Panc1 (cell line): ENCODE data around the gene TRPM6. TPM values are rescaled to one million over a fixed set of nuclear protein-coding genes. Genes with fewer than 3 reads are reported as not detected.

Experiments
- ATAC-seq: fragments of 200-7000 bp; cut with Tn5 transposase; 2 replicates; pipeline ENCODE4 v1.9.1; 2020; ENCODE audit warnings: mild to moderate bottlenecking, moderate library complexity
- BruUV-seq: library from RNA; stranded (reverse); fragments of 400-500 nt; replicated peaks from 2 replicates; lab custom pipeline; 2021; lab: Mats Ljungman, UMichigan
- CTCF ChIA-PET: fragments of 300-600 bp; sonication (Branson Sonifier 250); formaldehyde crosslinking; loops from one replicate; lab custom pipeline; 2022; ENCODE audit warnings: antibody characterized with exemption; lab: Charles Lee
- POLR2A ChIA-PET: fragments of 300-600 bp; sonication (Branson Sonifier 250); formaldehyde crosslinking; loops from one replicate; lab custom pipeline; 2022; ENCODE audit warnings: antibody characterized with exemption; lab: Charles Lee
- DNase-seq: peaks from one replicate; pipeline ENCODE4 v3.0.0-alpha.2; 2010; ENCODE audit warnings: low read depth, low spot score
- H3K27ac ChIP-seq: 2 replicates; pipeline ENCODE4 v1.5.1; 2011; ENCODE audit warnings: mild to moderate bottlenecking, low read length, inconsistent platforms
- H3K27me3 ChIP-seq: fragments of 200-500 bp; sonication (Bioruptor generic); 2 replicates; pipeline ENCODE4 v1.6.0; 2014; ENCODE audit warnings: low read length, inconsistent platforms; ENCODE audit not compliant: control insufficient read depth, insufficient read depth
- H3K36me3 ChIP-seq: fragments of 200-500 bp; sonication (Bioruptor generic); 2 replicates; pipeline ENCODE4 v1.5.1; 2014; ENCODE audit warnings: inconsistent platforms, mild to moderate bottlenecking, low read length, moderate library complexity; ENCODE audit not compliant: control insufficient read depth, insufficient read depth
- H3K4me1 ChIP-seq: 2 replicates; pipeline ENCODE4 v1.5.1; 2011; ENCODE audit warnings: inconsistent platforms, mild to moderate bottlenecking, low read length, moderate library complexity; ENCODE audit not compliant: control insufficient read depth, insufficient read depth
- H3K4me3 ChIP-seq, 2 experiments: 2 replicates each; pipeline ENCODE4 v1.5.1; 2011 to 2012; ENCODE audit warnings: low read depth in 2 of 2, low read length in 2 of 2, mild to moderate bottlenecking in 2 of 2, inconsistent platforms in 1 of 2, moderate library complexity in 1 of 2
- H3K9me3 ChIP-seq: fragments of 200-500 bp; sonication (Bioruptor generic); 2 replicates; pipeline ENCODE4 v1.5.1; 2014; ENCODE audit warnings: low read depth, mild to moderate bottlenecking, inconsistent platforms, low read length, moderate library complexity; ENCODE audit not compliant: control insufficient read depth, insufficient read depth
- CTCF ChIP-seq: fragments of 450-650 bp; IDR thresholded peaks from 2 replicates; pipeline ENCODE4 v1.5.1; 2017; ENCODE audit warnings: mild to moderate bottlenecking
- POLR2AphosphoS5 ChIP-seq: IDR thresholded peaks from 2 replicates; pipeline ENCODE4 v1.6.1; 2012; ENCODE audit warnings: mild to moderate bottlenecking, low read depth, low read length, moderate library complexity
- REST ChIP-seq, 2 experiments: IDR thresholded peaks; 2 replicates each; pipeline ENCODE4 v1.6.1; 2011 to 2012; ENCODE audit warnings: low read depth in 2 of 2, control low read depth in 1 of 2, low read length in 1 of 2, mild to moderate bottlenecking in 1 of 2, moderate library complexity in 1 of 2; ENCODE audit not compliant: insufficient read depth in 1 of 2
- SIN3A ChIP-seq: IDR thresholded peaks from 2 replicates; pipeline ENCODE4 v1.6.1; 2012; ENCODE audit warnings: low read depth, mild to moderate bottlenecking, low read length, moderate library complexity, borderline replicate concordance; ENCODE audit not compliant: insufficient read depth
- TCF7L2 ChIP-seq: IDR thresholded peaks from 2 replicates; pipeline ENCODE4 v1.6.1; 2011; ENCODE audit warnings: mild to moderate bottlenecking, low read depth, low read length, inconsistent platforms
- in situ Hi-C: cut with HindIII; loops from 2 replicates; pipeline ENCODE4 v1.10.0; 2016; ENCODE audit warnings: low sequenced_read_pairs, low pct_unique_long_range_greater_than_20kb
- intact Hi-C: fragments of 100-400 bp; cut with micrococcal nuclease; formaldehyde crosslinking; loops from one replicate; pipeline ENCODE4 v1.10.0; 2022; ENCODE audit not compliant: unreplicated experiment
- total RNA-seq: library from RNA; stranded (reverse); gene quantifications from one replicate; pipeline ENCODE4 v1.2.1, GENCODE V29; 2021; ENCODE audit not compliant: unreplicated experiment

Gene TRPM6
- total RNA-seq, 1 experiment from 2014 or later, result 0.05 TPM

GRCh38 chr9:74795081-74795480 is 92.6 kb downstream of the TRPM6 start:
- ATAC-seq (no peak), DNase-seq (no peak)
- H3K9me3 ChIP-seq, result no peaks in the 10 kb centered on the region
- no peaks in the 10 kb centered on the region for H3K36me3 ChIP-seq
- CTCF ChIA-PET, result no interaction called here
- BruUV-seq, result no TSS peak
- in situ Hi-C loops (no loop called here), intact Hi-C loops (no loop called here)
- POLR2A ChIA-PET, result no interaction called here
- TF ChIP-seq POLR2AphosphoS5 (no peak), SIN3A (no peak), CTCF (no peak), TCF7L2 (no peak), REST (IDR thresholded peaks at IDR 0.05; ENCODE audit: insufficient read depth in 1 of 2, low read depth in 2 of 2, low read length in 1 of 2) (no peak)
- H3K4me1 ChIP-seq, result no peaks in the 10 kb centered on the region
- no peak overlapping the region for H3K27ac ChIP-seq
- H3K4me3 ChIP-seq, result no peak overlapping the region
- no peaks in the 10 kb centered on the region for H3K27me3 ChIP-seq

GRCh38 chr9:74784506-74784905 is 103.2 kb downstream of the TRPM6 start:
- intact Hi-C loops, result no loop called here
- TF ChIP-seq SIN3A (no peak), POLR2AphosphoS5 (no peak), TCF7L2 (no peak), CTCF (no peak), REST (IDR thresholded peaks at IDR 0.05; ENCODE audit: insufficient read depth in 1 of 2, low read depth in 2 of 2, low read length in 1 of 2) (no peak)
- no peak overlapping the region for H3K4me3 ChIP-seq
- CTCF ChIA-PET, result no interaction called here
- no peak overlapping the region for H3K27ac ChIP-seq
- H3K36me3 ChIP-seq, result no peaks in the 10 kb centered on the region
- no peaks in the 10 kb centered on the region for H3K4me1 ChIP-seq
- DNase-seq (no peak), ATAC-seq (no peak)
- in situ Hi-C loops, result no loop called here
- POLR2A ChIA-PET, result interaction anchor here (0.6 to 0.7 kb wide), 3 partner anchors 9 to 149 kb away, joined by 4 to 5 read pairs (median 4); no protein-coding TSS in a partner anchor
- H3K27me3 ChIP-seq, result no peaks in the 10 kb centered on the region
- no peaks in the 10 kb centered on the region for H3K9me3 ChIP-seq
- no TSS peak for BruUV-seq
